Effector memory CD8-positive, alpha-beta T cell (primary cell): ENCODE measurements around the gene RFX1.

Experiments used
- ATAC-seq: fragments of 150-1000 bp; cut with Tn5 transposase; replicated peaks from 2 replicates; pipeline ENCODE4 v1.10.0; 2021; ENCODE audit warnings: mild to moderate bottlenecking, moderate library complexity
- DNase-seq, 3 experiments: peaks; one replicate each; pipeline ENCODE4 v3.0.0; 2021
- H3K27ac Mint-ChIP-seq, 2 donors: one replicate each; pipeline ENCODE4 v1.8.0; 2022; ENCODE audit warnings: mild to moderate bottlenecking in 2 of 2, mixed read lengths in 2 of 2, moderate library complexity in 2 of 2
- H3K27me3 Mint-ChIP-seq, 2 donors: one replicate each; pipeline ENCODE4 v1.8.0; 2022; ENCODE audit warnings: mixed read lengths in 2 of 2
- H3K36me3 Mint-ChIP-seq: one replicate; pipeline ENCODE4 v1.8.0; 2022; ENCODE audit warnings: mild to moderate bottlenecking, moderate library complexity, mixed read lengths; ENCODE audit not compliant: insufficient read depth
- H3K4me1 Mint-ChIP-seq, 2 donors: one replicate each; pipeline ENCODE4 v1.8.0; 2022; ENCODE audit warnings: low read depth in 2 of 2, mixed read lengths in 2 of 2
- H3K4me3 Mint-ChIP-seq, 2 donors: one replicate each; pipeline ENCODE4 v1.8.0; 2022; ENCODE audit warnings: mild to moderate bottlenecking in 2 of 2, mixed read lengths in 2 of 2, moderate library complexity in 2 of 2
- H3K9me3 Mint-ChIP-seq, 2 donors: one replicate each; pipeline ENCODE4 v1.8.0; 2022; ENCODE audit warnings: mixed read lengths in 2 of 2

The RFX1 gene

DNA sequence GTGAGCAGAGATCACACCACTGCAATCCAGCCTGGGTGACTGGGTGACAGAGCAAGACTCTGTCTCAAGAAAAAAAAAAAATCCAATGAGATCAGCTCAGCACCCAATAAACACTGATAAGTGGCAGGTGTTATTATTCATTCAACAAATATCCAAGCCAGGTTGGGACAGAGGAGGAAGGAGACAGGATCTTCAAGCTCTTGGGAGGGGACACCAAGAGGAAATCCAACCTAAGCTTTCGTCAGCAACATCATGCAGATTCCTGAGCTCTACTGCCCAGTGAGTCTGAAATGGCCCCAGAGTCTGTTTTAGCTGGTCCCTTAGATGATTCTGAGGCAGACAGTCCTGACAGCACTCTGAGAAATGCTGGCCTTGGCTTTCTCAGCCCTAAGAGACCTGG, 7.7 kb downstream of the RFX1 start:
- peak overlapping the region; percentile 77 to 97 for H3K27ac Mint-ChIP-seq
- peaks cover 19% of the 10 kb centered on the region in 2 donors for H3K4me1 Mint-ChIP-seq
- DNase-seq (no peak), ATAC-seq (no peak)
- H3K9me3 Mint-ChIP-seq, result no peaks in the 10 kb centered on the region
- H3K27me3 Mint-ChIP-seq, result no peaks in the 10 kb centered on the region
- H3K4me3 Mint-ChIP-seq, result no peak overlapping the region
- peaks cover 28% of the 10 kb centered on the region for H3K36me3 Mint-ChIP-seq

DNA sequence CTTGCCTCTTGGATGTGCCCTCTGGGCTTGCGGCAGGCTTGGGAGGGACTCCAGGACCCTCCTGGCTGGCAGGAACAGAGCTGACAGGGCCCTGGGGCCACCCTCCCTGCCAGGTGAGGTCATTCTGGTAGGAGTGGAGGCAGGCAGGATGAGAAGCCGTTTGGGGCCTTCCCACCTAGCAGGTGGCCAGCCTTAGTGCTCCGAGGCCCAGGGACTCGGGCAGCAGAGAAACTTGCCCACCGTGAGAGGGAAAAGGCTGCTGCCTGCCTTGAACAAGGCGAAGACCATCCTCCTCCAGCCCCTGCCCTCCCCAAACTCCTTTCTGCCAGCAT, 8.5 kb downstream of the RFX1 start:
- peaks cover 10% of the 10 kb centered on the region in 2 donors for H3K4me1 Mint-ChIP-seq
- no peak overlapping the region for H3K4me3 Mint-ChIP-seq
- ATAC-seq (no peak), DNase-seq (no peak)
- H3K9me3 Mint-ChIP-seq, result no peaks in the 10 kb centered on the region
- peak overlapping the region in 1 of 2 donors; percentile 77 for H3K27ac Mint-ChIP-seq
- peaks cover 33% of the 10 kb centered on the region for H3K36me3 Mint-ChIP-seq
- no peaks in the 10 kb centered on the region for H3K27me3 Mint-ChIP-seq

DNA sequence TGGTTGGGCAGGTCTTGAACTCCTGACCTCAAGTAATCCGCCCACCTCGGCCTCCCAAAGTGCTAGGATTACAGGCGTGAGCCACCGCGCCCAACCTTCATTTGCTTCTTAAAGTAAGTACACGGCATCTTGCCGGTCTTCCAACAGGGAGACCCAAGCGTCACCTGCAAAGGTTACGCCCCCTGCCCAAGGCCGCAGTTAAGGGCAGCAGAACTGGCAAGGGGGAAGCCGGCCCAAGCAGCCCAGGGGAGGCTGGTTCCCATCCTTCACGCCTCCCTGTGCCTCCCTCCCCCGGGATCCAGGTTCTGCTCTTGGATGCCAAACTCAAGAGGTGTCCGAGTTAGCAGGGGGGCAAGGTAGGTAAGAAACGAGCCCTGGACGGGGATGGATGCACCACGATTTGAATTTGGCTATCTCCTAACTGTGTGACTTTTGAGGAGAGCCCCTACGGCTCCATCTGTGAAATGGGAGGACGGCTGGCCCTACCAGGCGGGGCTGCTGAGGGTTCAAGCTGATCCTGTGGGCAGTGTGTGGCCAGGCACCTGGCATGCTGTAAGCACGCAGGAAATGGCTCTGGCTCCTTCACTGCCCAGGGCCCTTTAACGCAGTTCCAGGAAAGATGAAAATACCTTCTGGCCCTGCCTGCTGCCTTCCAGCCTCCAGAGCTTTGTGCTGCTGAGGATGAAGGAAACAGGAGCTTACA, 9.0 kb downstream of the RFX1 start:
- Mint-ChIP-seq H3K27ac (no peak overlapping the region), H3K36me3 (peaks cover 29% of the 10 kb centered on the region), H3K27me3 (no peaks in the 10 kb centered on the region), H3K9me3 (no peaks in the 10 kb centered on the region), H3K4me3 (no peak overlapping the region), H3K4me1 (peaks cover 8% of the 10 kb centered on the region in 2 donors)
- DNase-seq (no peak), ATAC-seq (no peak)

DNA sequence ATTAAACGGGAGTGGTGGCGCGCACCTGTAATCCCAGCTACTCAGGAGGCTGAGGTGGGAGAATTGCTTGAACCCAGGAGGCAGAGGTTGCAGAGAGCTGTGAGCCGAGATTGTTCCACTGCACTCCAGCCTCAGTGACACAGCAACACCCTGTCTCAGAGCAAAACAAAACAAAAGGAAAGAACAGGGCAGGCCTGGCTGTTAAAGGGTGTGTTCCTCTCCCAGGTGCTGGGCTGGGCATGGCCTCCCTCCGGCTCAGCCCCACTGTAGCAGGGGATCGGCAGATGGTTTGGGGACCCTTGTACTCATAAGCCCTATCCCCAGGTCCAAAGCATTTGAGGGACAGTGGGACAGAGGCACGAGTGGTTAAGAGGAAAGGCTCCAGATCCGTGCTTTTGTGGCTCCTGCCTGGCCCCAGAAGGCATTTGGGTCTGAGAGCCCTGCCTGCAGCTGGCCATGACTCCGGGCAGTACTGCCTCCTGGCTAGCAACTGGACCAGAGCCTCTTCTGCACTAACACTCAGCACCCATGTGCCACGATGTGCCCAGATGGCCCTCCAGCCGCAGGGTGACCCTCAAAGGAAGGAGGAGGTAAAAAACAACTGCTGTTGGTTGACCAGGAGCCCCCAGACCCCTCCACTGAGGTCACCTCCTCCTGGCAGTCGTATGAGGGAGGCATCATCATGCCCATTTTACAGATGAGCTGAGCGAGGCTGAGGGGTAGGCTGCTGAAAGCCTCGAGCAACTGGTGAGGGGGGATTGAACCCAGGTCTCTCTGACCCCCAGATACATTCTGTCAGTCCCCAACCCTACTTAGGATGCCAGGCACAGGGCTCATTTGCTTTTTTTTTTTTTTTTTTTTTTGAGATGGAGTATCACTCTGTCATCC, 10.0 kb downstream of the RFX1 start:
- ATAC-seq, result no peak
- Mint-ChIP-seq H3K27me3 (no peaks in the 10 kb centered on the region), H3K36me3 (peaks cover 25% of the 10 kb centered on the region), H3K27ac (no peak overlapping the region), H3K4me3 (no peak overlapping the region), H3K4me1 (peaks cover 7 to 9% of the 10 kb centered on the region in 2 donors), H3K9me3 (no peaks in the 10 kb centered on the region)
- DNase-seq, result no peak

DNA sequence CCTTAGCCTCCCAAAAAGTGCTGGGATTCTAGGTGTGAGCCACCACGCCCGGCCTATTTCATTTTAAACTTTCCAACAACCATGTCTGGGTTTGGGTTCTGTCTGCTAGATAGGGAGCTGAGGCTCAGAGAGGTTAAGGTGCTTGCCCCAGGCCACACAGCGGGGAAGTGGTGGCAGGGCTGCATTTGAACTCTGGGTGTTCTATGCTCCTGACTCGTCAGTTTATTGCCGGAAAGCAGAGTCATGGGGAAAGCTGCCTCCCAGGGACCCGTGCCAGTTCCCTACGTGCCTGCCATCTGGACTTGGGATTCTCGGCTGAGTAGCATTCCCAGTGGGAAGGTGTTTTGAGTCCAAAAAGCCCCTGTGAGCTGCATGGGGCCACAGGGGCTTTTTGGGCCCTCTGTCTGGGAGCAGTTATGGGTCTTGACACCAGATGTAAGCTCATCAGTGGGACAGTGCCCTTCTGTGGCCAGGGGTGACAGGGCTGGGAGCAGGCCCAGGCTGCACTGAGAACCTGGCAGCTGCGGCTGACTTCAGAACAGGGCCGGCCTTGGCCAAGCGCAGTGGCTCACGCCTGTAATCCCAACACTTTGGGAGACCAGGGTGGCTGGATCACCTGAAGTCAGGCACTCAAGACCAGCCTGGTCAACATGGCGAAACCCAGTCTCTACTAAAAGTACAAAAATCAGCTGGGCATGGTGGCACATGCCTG, 10.9 kb downstream of the RFX1 start:
- H3K4me3 Mint-ChIP-seq, result no peak overlapping the region
- peak overlapping the region in 1 of 2 donors; percentile 38 for H3K27ac Mint-ChIP-seq
- ATAC-seq (no peak), DNase-seq (no peak)
- no peaks in the 10 kb centered on the region for H3K9me3 Mint-ChIP-seq
- peaks cover 8 to 11% of the 10 kb centered on the region in 2 donors for H3K4me1 Mint-ChIP-seq
- peaks cover 25% of the 10 kb centered on the region for H3K36me3 Mint-ChIP-seq
- H3K27me3 Mint-ChIP-seq, result no peaks in the 10 kb centered on the region

DNA sequence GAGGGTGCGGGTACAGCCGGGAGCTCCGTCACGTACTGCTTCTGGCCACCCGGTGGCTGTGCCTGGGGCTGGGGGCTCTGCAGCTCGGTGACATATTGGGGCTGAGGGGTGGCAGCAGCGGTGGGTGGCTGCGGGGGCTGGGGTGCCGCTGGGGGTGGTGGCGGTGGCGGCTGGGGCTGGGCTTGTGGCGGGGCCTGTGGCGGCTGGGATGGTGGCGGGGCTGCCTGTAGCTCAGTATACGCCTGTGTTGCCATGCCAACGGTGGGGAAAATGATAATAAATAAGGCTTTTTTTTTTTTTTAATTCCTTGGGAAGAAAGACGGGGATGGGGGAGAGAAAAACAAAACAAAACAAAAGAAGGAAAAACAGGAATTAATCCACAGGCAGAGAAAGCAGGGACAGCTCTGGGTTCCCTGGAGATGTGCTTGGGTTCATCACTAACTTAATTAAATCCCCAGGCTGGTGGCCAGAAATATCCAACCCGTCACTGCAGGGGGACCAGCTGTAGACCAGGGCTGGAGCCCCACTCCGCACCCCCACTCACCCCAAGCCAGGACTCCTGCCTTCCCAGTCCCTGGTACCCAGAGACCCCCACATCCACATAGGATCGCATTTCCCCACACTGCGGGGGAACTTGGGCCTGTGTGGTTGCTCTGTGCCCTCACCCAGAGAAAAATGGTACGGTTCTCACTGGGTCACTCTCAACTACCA, 12.4 kb downstream of the RFX1 start:
- Mint-ChIP-seq H3K4me3 (no peak overlapping the region), H3K4me1 (peaks cover 23 to 25% of the 10 kb centered on the region in 2 donors), H3K36me3 (peaks cover 31% of the 10 kb centered on the region), H3K27me3 (no peaks in the 10 kb centered on the region), H3K27ac (peak overlapping the region; percentile 58 to 65), H3K9me3 (no peaks in the 10 kb centered on the region)
- DNase-seq, result no peak
- ATAC-seq, result peak; percentile 63

DNA sequence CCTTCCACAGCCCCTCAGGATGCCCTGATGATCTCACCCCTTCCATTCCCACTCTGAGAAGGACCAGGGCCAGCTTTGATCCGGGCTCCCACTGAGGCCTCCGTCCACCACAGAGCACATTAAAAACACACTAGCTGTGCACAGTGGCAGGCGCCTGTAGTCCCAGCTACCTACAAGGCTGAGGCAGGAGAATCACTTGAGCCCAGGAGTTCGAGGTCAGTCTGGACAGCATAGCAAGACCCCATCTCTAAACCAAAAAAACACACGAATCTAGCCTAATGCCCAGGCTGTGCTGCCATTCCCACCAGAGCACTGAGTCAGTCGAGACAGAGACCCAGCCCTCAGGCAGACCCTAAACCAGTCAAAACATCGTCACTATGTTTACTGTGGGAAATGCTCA, 14.1 kb downstream of the RFX1 start:
- no peak for ATAC-seq
- Mint-ChIP-seq H3K27me3 (no peaks in the 10 kb centered on the region), H3K4me3 (no peak overlapping the region), H3K9me3 (no peaks in the 10 kb centered on the region), H3K36me3 (peaks cover 35% of the 10 kb centered on the region), H3K4me1 (peaks cover 33 to 35% of the 10 kb centered on the region in 2 donors), H3K27ac (peak overlapping the region; percentile 65 to 84)
- DNase-seq, result no peak

DNA sequence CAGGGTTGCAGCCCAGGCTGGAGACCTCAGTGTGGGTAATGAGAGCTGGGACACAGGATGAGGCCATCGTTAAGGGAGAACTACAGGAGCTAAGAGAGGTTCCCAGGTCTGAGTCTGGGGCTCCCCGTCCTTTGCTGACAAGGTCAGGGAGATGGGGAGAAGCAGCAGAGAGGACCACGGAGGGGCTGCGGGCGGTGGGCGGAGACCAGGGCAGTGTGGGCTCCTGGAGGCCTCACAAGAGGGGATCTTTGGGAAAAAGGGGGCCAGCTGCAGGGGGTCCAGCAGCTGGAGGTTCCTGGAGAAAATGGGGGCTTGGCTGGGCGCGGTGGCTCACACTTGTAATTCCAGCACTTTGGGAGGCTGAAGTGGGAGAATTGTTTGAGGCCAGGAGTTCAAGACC, 16.0 kb downstream of the RFX1 start:
- H3K27ac Mint-ChIP-seq, result peak overlapping the region in 1 of 2 donors; percentile 93
- peaks cover 43 to 48% of the 10 kb centered on the region in 2 donors for H3K4me1 Mint-ChIP-seq
- peaks cover 34% of the 10 kb centered on the region for H3K36me3 Mint-ChIP-seq
- H3K27me3 Mint-ChIP-seq, result no peaks in the 10 kb centered on the region
- DNase-seq (no peak), ATAC-seq (no peak)
- no peak overlapping the region for H3K4me3 Mint-ChIP-seq
- H3K9me3 Mint-ChIP-seq, result no peaks in the 10 kb centered on the region

DNA sequence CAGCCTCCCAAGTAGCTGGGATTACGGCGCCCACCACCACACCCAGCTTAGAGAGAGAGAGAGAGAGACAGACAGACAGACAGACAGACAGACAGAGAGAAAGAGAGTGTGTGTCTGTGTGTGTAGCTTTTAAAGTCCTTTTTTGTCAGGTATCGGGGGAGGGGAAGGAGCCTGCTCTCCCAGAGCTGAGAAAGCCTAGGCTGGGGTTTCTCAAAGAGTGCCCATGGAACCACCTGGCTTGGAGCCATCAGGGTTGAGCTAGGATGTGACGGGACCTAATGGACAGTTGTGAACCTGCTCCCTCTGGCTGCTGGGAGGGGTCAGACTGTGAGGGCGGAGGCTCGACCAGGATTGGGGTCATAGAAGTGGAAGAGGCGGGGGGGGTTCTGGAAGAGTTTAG, 16.6 kb downstream of the RFX1 start:
- Mint-ChIP-seq H3K27me3 (no peaks in the 10 kb centered on the region), H3K27ac (peak overlapping the region; percentile 93 to 98), H3K4me3 (no peak overlapping the region), H3K4me1 (peaks cover 43 to 51% of the 10 kb centered on the region in 2 donors), H3K36me3 (peaks cover 34% of the 10 kb centered on the region), H3K9me3 (no peaks in the 10 kb centered on the region)
- no peak for DNase-seq
- no peak for ATAC-seq

DNA sequence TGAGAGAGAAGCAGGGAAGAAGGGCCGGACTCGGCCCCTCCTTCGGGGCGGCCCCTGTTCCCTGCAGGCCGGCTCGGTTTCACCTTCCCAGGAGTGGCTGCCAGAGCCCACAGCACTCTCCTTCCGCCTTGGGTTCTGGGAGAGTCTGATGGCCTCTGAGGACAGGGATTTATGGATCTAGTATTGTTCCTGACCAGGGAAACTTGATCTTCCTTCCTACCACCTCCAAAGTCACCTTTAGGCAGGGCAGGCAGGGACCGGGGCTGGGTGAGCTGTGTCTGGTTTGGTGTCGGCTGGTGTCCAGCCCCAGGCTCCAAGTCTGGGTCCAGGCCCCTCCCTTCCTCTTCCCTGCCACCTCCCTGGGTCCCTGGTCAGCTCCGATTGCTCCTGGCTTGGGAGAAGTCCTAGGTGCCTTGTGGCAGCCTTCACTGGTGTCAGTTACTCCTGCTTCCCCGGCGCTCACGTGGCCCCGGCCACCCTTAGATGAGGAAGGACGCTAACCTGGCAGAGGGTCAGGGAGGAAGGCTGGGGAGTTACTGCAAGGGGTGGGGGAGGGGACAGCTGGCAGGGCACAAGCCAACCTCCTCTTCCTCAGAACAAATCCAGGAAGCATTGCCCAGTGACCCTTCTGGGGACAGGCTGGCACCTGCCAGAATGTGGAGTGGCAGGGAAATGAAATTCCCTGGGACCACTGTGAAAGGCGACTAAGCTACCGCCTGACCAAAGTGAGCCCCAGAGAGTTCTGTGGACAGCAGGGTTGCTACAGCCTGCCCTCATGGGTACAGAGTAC, 18.8 kb downstream of the RFX1 start:
- H3K4me1 Mint-ChIP-seq, result peaks cover 46 to 52% of the 10 kb centered on the region in 2 donors
- H3K27me3 Mint-ChIP-seq, result no peaks in the 10 kb centered on the region
- no peaks in the 10 kb centered on the region for H3K9me3 Mint-ChIP-seq
- peak overlapping the region; percentile 93 to 98 for H3K27ac Mint-ChIP-seq
- H3K36me3 Mint-ChIP-seq, result peaks cover 28% of the 10 kb centered on the region
- no peak for DNase-seq
- peak overlapping the region; percentile 75 to 77 for H3K4me3 Mint-ChIP-seq
- no peak for ATAC-seq

DNA sequence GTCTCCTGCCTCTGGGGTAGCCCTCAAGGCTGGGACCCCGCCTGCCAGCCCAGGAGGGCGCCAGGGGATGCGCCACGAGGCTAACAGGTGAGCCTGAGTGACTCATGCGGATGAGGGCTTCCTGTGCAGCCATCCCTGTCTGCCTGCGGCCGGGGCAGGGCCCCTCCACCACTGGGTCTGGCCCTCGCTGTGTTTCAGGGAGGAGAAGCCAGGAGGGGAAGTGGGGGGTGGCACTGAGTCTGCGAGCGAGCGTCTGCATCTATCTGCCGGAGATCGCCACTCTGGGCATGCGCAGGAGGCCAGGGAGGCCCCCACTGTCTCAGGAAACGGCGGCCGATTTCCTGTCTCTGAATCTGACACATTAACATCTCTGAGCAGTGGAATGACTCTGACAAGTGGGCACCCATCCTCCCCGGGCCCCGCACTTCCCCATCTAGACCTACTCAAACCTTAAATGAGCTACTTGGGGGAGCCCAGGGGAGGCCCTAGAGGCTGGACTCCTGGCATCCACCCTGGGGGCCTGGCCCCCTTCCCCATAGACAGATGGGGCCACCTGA, 19.7 kb downstream of the RFX1 start:
- Mint-ChIP-seq H3K4me1 (peaks cover 43 to 48% of the 10 kb centered on the region in 2 donors), H3K27ac (peak overlapping the region; percentile 93 to 98), H3K4me3 (peak overlapping the region; percentile 75 to 77), H3K36me3 (peaks cover 33% of the 10 kb centered on the region), H3K9me3 (no peaks in the 10 kb centered on the region), H3K27me3 (no peaks in the 10 kb centered on the region)
- ATAC-seq (peak; percentile 92), DNase-seq (peak; percentile 97 to 99 (median 97))

DNA sequence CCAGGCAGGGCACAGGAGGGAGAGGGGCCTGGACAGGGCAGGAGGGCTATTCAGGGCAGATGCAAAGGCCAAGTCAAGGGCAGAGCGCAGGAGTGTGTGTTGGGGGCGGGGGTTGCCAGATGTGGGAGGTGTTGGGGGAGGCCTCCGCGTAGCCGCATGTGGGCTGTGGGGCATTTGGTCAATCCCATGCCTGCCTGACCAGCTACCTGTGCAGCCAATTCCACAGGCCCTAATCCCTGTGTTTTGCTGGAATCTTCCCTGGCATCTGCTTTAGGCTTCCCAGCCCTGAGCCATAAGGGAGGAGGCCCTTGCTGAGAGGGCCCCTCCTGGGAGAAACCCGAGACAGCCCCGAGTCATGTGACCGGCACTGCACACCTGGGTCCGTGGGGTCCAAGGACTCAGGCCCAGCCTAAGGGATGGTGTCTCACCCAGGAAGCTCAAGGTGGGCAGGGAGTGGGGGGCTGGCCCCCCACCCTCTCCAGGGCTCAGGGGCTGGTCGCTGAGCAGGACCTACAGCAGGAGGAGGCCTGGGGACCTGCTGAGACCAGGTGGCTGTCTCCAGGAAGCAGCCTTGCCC, 20.3 kb downstream of the RFX1 start:
- H3K27ac Mint-ChIP-seq, result peak overlapping the region; percentile 93 to 98
- peaks cover 39 to 47% of the 10 kb centered on the region in 2 donors for H3K4me1 Mint-ChIP-seq
- peak overlapping the region; percentile 75 to 77 for H3K4me3 Mint-ChIP-seq
- H3K36me3 Mint-ChIP-seq, result peaks cover 34% of the 10 kb centered on the region
- DNase-seq, result no peak
- peak; percentile 6 for ATAC-seq
- H3K9me3 Mint-ChIP-seq, result no peaks in the 10 kb centered on the region
- H3K27me3 Mint-ChIP-seq, result no peaks in the 10 kb centered on the region
